Measurements from ENCODE around the gene KRTAP4-11.

GRCh38 chr17:41141361-41141760 is 23.2 kb upstream of the KRTAP4-11 start:
- TF ChIP-seq EZH2phosphoT487 (IDR thresholded peaks at IDR 0.05; ENCODE audit: low read depth, severe bottlenecking, unreplicated experiment) (no peak), CTCF (IDR thresholded peaks at IDR 0.05; ENCODE audit: poor library complexity) (no peak), EZH2 (IDR thresholded peaks at IDR 0.05; ENCODE audit: borderline replicate concordance) (no peak)

Data from hepatocyte (in vitro differentiated cells).